Sigmoid colon (tissue), 4 donors: Measurements from ENCODE around the gene KIF2A.
"Not testable (repeated sequence)": the region's sequence is repeated elsewhere in the genome, so short reads cannot be mapped to it uniquely, and the experiment has no call there.

Experiments used
- POLR2A ChIP-seq, 2 donors: fragments of 450-650 bp; IDR thresholded peaks; one replicate each; pipeline ENCODE4 v1.6.1; 2016; ENCODE audit warnings: antibody characterized with exemption in 2 of 2, mild to moderate bottlenecking in 2 of 2, moderate library complexity in 2 of 2
- POLR2AphosphoS5 ChIP-seq, 4 donors: sonication (generic); formaldehyde crosslinking; IDR thresholded peaks; one replicate each; pipeline ENCODE4 v1.6.1; 2017; ENCODE audit warnings: antibody characterized with exemption in 4 of 4
- TF ChIP-seq, protein P1 (sequence below), 4 experiments: fragments of 450-650 bp in 3 of 4; fragments of 200-600 bp in 1 of 4; IDR thresholded peaks; one replicate each; pipeline ENCODE4 v1.5.1; 2016 to 2019; ENCODE audit warnings: antibody characterized with exemption in 4 of 4, mild to moderate bottlenecking in 3 of 4, moderate library complexity in 2 of 4

DNA sequence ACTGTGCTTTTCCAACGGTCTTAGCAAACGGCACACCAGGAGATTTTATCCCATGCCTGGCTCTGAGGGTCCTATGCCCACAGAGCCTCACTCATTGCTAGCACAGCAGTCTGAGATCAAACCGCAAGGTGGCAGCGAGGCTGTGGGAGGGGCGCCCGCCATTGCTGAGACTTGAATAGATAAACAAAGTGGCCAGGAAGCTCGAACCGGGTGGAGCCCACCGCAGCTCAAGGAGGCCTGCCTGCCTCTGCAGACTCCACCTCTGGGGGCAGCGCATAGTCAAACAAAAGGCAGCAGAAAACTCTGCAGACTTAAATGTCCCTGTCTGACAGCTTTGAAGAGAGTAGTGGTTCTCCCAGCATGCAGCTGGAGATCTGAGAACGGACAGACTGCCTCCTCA lies 14.2 kb upstream of the KIF2A start:
- TF ChIP-seq POLR2A, POLR2AphosphoS5 (IDR thresholded peaks at IDR 0.05): not testable (repeated sequence)
- TF ChIP-seq, protein P1, sequence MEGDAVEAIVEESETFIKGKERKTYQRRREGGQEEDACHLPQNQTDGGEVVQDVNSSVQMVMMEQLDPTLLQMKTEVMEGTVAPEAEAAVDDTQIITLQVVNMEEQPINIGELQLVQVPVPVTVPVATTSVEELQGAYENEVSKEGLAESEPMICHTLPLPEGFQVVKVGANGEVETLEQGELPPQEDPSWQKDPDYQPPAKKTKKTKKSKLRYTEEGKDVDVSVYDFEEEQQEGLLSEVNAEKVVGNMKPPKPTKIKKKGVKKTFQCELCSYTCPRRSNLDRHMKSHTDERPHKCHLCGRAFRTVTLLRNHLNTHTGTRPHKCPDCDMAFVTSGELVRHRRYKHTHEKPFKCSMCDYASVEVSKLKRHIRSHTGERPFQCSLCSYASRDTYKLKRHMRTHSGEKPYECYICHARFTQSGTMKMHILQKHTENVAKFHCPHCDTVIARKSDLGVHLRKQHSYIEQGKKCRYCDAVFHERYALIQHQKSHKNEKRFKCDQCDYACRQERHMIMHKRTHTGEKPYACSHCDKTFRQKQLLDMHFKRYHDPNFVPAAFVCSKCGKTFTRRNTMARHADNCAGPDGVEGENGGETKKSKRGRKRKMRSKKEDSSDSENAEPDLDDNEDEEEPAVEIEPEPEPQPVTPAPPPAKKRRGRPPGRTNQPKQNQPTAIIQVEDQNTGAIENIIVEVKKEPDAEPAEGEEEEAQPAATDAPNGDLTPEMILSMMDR (IDR thresholded peaks at IDR 0.05): not testable (repeated sequence)
